CD4-positive, alpha-beta memory T cell (primary cell): ENCODE measurements around the gene DUSP18. TPM values are rescaled to one million over a fixed set of nuclear protein-coding genes. Genes with fewer than 3 reads are reported as not detected.
"Not testable (repeated sequence)": the region's sequence is repeated elsewhere in the genome, so short reads cannot be mapped to it uniquely, and the experiment has no call there.

Experiments
- CTCF ChIA-PET: fragments of 350-600 bp; sonication (Branson Sonifier 250); formaldehyde crosslinking; loops from one replicate; lab custom pipeline; 2021; ENCODE audit warnings: inconsistent platforms; ENCODE audit not compliant: partially characterized antibody; lab: Charles Lee
- POLR2A ChIA-PET: fragments of 350-600 bp; sonication (Branson Sonifier 250); formaldehyde crosslinking; loops from one replicate; lab custom pipeline; 2021; ENCODE audit not compliant: partially characterized antibody; lab: Charles Lee
- DNase-seq, 5 donors: peaks; one replicate each; pipeline versions ENCODE4 v3.0.0 to v3.0.0-alpha.2; 2020 to 2022; ENCODE audit warnings: mixed read lengths in 1 of 5
- H3K27ac ChIP-seq: one replicate; pipeline ENCODE4 v1.7.0; 2013; ENCODE audit warnings: low read depth, low read length
- H3K27me3 ChIP-seq: 2 replicates; pipeline ENCODE4 v1.7.0; 2013; ENCODE audit warnings: mild to moderate bottlenecking, low read length, moderate library complexity; ENCODE audit not compliant: insufficient read depth
- H3K36me3 ChIP-seq: 2 replicates; pipeline ENCODE4 v1.7.0; 2013; ENCODE audit warnings: mild to moderate bottlenecking, low read length, moderate library complexity; ENCODE audit not compliant: insufficient read depth
- H3K4me1 ChIP-seq: 2 replicates; pipeline ENCODE4 v1.7.0; 2013; ENCODE audit warnings: mild to moderate bottlenecking, low read length, moderate library complexity; ENCODE audit not compliant: insufficient read depth
- H3K4me3 ChIP-seq, 2 donors: one replicate each; pipeline ENCODE4 v1.7.0; 2013; ENCODE audit warnings: low read length in 2 of 2, mild to moderate bottlenecking in 1 of 2
- H3K9me3 ChIP-seq, 2 donors: one replicate each; pipeline ENCODE4 v1.7.0; 2013; ENCODE audit warnings: low read length in 2 of 2, control low read depth in 1 of 2; ENCODE audit not compliant: control insufficient read depth in 1 of 2
- H3K27ac Mint-ChIP-seq, 7 donors: one replicate each; pipeline ENCODE4 v1.8.0; 2020 to 2021; ENCODE audit warnings: mixed read lengths in 7 of 7, mild to moderate bottlenecking in 6 of 7, inconsistent platforms in 3 of 7, moderate library complexity in 3 of 7
- H3K27me3 Mint-ChIP-seq, 2 donors: one replicate each; pipeline ENCODE4 v1.8.0; 2020 to 2021; ENCODE audit warnings: mixed read lengths in 2 of 2
- H3K36me3 Mint-ChIP-seq, 2 donors: one replicate each; pipeline ENCODE4 v1.8.0; 2020 to 2021; ENCODE audit warnings: mixed read lengths in 2 of 2, inconsistent platforms in 1 of 2, mild to moderate bottlenecking in 1 of 2
- H3K4me1 Mint-ChIP-seq, 4 donors: one replicate each; pipeline ENCODE4 v1.8.0; 2020 to 2021; ENCODE audit warnings: mixed read lengths in 4 of 4, mild to moderate bottlenecking in 1 of 4
- H3K4me3 Mint-ChIP-seq, 8 donors: one replicate each; pipeline ENCODE4 v1.8.0; 2020 to 2021; ENCODE audit warnings: mixed read lengths in 8 of 8, mild to moderate bottlenecking in 7 of 8, moderate library complexity in 6 of 8, inconsistent platforms in 3 of 8
- H3K9me3 Mint-ChIP-seq, 8 donors: one replicate each; pipeline ENCODE4 v1.8.0; 2020 to 2021; ENCODE audit warnings: mixed read lengths in 8 of 8, mild to moderate bottlenecking in 5 of 8, inconsistent platforms in 3 of 8, moderate library complexity in 1 of 8
- intact Hi-C: fragments of 100-400 bp; cut with micrococcal nuclease; formaldehyde crosslinking; loops from one replicate; pipeline ENCODE4 v1.15.1; 2023
- polyA plus RNA-seq, 2 donors: library from polyadenylated mRNA; unstranded; fragments of 300-500 nt; fragmentation: Illumina TruSeq; gene quantifications; one replicate each; pipeline ENCODE4 v1.2.3, GENCODE V29; 2021
- total RNA-seq, 2 experiments: library from RNA; stranded (reverse); gene quantifications; one replicate each; pipeline ENCODE4 v1.2.3, GENCODE V29; 2021

The DUSP18 gene
- total and polyA plus RNA-seq, 4 experiments from 2014 or later: 12.4 to 16.9 (median 15.6) TPM

DNA sequence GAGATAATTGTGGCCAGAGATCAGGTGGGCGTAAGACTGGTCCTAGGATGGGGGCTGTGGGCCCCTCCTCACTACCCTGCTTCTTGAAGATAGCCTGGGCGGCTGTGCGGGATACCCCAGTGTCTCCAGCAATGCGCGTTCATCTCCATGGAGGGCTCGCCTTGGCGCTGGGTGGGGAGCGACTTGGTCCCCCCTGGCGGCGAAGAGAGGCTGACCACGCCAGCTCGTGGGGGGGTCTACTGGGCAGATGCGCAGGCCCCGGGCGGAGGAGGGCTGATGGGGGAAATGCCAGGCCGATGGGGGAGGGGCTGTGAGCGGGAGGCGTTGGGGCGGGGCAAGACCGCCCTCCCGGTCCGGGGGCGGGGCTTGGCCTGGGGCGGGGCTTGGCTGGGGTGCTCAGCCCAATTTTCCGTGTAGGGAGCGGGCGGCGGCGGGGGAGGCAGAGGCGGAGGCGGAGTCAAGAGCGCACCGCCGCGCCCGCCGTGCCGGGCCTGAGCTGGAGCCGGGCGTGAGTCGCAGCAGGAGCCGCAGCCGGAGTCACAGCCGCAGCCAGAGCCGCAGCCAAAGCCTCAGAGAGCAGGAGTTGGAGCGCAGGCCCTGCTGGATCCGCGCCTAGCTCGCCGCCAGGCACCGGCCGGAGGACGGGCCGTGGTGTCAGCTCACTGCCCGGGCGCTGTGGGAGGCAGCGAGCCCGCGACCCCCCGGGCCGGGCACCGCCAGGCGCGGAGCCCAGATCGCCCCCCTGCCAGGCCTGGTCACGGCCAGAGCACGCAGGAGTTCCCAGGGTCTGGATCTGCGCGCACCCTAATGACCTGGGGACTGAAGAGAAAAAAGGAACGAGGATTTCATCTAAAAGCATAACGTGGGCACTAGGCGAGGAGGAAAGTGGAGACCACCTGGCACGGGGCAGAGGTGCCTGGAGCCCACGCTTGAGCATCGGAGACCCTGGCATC lies 32.1 kb downstream of the DUSP18 start, which contains the start of gene SLC35E4:
Gene SLC35E4, plus strand, starts transcription at position 509 of the 953 bp plus-strand sequence. CDS start 670 bp downstream, outside the sequence.
- intact Hi-C loops: loop anchor here (1.0 to 5.0 kb wide), 7 partner anchors 32 to 712 kb away; partner anchors contain the start of genes DUSP18, LIMK2, OSBP2 and PATZ1
- H3K27ac ChIP-seq: peak within 1 kb of the TSS; percentile 79
- H3K27ac Mint-ChIP-seq: peak within 1 kb of the TSS; percentile 88 to 98 (median 93)
- peaks cover 34% of the 10 kb centered on the region for H3K4me1 ChIP-seq
- ChIA-PET CTCF (interaction anchor here (0.7 to 4.2 kb wide), 30 partner anchors 8 to 594 kb away, joined by 3 to 79 read pairs (median 6); partner anchors contain the start of genes DUSP18, OSBP2, SELENOM and TCN2), POLR2A (interaction anchor here (0.8 to 3.1 kb wide), 25 partner anchors 14 to 764 kb away, joined by 3 to 33 read pairs (median 6); partner anchors contain the start of genes DRG1, DUSP18, MORC2 and OSBP2)
- no peaks in the 10 kb centered on the region for H3K36me3 ChIP-seq
- H3K9me3 Mint-ChIP-seq: peaks cover 0 to 2% (median 0%) of the 10 kb centered on the region in 8 donors
- peaks cover 10 to 29% (median 16%) of the 10 kb centered on the region in 4 donors for H3K4me1 Mint-ChIP-seq
- H3K36me3 Mint-ChIP-seq: peaks cover 1 to 5% of the 10 kb centered on the region in 2 donors
- H3K9me3 ChIP-seq: no peaks in the 10 kb centered on the region
- H3K27me3 Mint-ChIP-seq: no peaks in the 10 kb centered on the region
- H3K4me3 Mint-ChIP-seq: peak within 1 kb of the TSS; percentile 84 to 95 (median 89)
- no peaks in the 10 kb centered on the region for H3K27me3 ChIP-seq
- DNase-seq: peak; percentile 92 to 95 (median 92)
- H3K4me3 ChIP-seq: peak within 1 kb of the TSS; percentile 81 to 91

DNA sequence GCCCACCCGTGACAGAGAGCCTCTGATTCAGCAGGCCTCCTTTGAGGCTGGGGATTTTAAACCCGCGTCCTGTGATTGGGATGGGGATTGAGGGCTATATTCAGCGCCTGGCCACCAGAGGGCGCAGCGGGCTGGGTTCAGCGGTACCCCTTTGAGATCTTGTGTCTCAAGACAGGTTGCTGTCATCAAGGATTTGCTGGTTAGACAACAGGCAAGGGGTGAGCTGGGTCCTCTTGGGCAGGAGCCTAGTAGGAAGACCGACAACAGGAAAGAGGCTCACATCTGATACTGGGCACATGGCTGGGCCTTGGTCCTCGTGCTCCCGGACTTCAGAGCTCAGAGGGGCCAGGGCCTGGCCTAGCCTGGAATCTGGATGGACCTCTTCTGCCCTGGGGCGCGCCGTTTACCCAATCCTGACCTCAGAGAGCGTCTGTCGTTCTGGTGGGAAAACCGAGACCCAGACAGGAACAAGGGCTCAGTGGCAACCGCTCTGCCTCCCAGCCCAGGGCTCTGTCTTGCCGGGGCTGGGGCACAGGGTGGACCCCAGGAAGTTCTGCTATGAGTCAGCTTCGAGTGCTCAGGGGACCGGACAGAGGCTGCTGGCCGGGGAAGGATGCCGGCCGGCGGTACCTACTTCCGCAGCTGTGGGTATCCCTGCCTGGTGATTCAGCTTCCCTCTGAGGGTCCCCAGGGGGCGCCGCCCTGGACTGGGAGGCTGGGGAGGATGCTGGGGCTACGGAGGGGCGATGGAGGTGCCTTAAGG lies 33.0 kb downstream of the DUSP18 start:
- Mint-ChIP-seq H3K36me3 (peaks cover 1 to 5% of the 10 kb centered on the region in 2 donors), H3K27me3 (no peaks in the 10 kb centered on the region), H3K27ac (peak overlapping the region; percentile 88 to 98 (median 93)), H3K4me3 (peak overlapping the region; percentile 81 to 95 (median 84)), H3K9me3 (peaks cover 0 to 2% (median 0%) of the 10 kb centered on the region in 8 donors), H3K4me1 (peaks cover 10 to 29% (median 16%) of the 10 kb centered on the region in 4 donors)
- intact Hi-C loops: loop anchor here (1.0 to 5.0 kb wide), 10 partner anchors 33 to 713 kb away; partner anchors contain the start of genes DUSP18, LIMK2, OSBP2 and PATZ1
- peak overlapping the region; percentile 81 to 91 for H3K4me3 ChIP-seq
- H3K4me1 ChIP-seq: peaks cover 34% of the 10 kb centered on the region
- H3K36me3 ChIP-seq: no peaks in the 10 kb centered on the region
- CTCF ChIA-PET: interaction anchor here (0.7 to 4.2 kb wide), 37 partner anchors 9 to 595 kb away, joined by 3 to 79 read pairs (median 5); partner anchors contain the start of genes DUSP18, OSBP2, PES1 and SELENOM
- no peaks in the 10 kb centered on the region for H3K9me3 ChIP-seq
- DNase-seq: peak; percentile 84 to 87 (median 86)
- H3K27me3 ChIP-seq: no peaks in the 10 kb centered on the region
- peak overlapping the region; percentile 79 for H3K27ac ChIP-seq
- POLR2A ChIA-PET: interaction anchor here (0.8 to 3.1 kb wide), 28 partner anchors 15 to 814 kb away, joined by 3 to 33 read pairs (median 6); partner anchors contain the start of genes DRG1, DUSP18, MORC2 and OSBP2

DNA sequence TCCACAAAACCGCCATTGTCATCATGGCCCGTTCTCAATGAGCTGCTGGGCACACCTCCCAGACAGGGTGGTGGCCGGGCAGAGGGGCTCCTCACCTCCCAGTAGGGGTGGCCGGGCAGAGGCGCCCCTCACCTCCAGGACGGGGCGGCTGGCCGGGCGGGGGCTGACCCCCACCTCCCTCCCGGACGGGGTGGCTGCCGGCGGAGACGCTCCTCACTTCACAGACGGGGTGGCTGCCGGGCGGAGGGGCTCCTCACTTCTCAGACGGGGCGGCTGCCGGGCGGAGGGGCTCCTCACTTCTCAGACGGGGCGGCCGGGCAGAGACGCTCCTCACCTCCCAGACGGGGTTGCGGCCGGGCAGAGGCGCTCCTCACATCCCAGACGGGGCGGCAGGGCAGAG lies 36.2 kb downstream of the DUSP18 start:
- H3K27me3 Mint-ChIP-seq: not testable (repeated sequence)

DNA sequence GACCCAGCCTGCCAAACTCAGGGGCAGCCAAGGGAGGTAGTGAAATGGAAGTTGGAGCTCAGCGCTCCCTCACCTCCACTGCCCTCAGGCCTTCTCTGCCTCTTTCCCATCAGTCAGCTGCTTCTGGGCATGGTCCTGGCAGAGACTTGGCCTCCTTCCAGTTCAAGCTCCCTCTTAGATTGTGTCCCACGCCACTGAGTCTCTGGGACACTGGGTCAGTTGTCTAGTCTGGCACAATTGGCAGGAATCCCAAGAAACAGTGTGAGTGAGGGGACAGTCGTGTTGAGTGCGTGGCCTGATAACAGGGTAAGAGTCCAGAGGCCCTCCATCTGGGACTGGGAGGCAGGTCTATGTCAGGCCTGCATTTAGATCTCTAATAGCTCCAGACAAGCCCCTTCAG lies 39.2 kb downstream of the DUSP18 start:
- Histone ChIP-seq H3K4me1 (no peaks in the 10 kb centered on the region), H3K9me3 (no peaks in the 10 kb centered on the region), H3K36me3 (no peaks in the 10 kb centered on the region), H3K4me3 (no peak overlapping the region), H3K27ac (no peak overlapping the region), H3K27me3 (no peaks in the 10 kb centered on the region)
- H3K4me3 Mint-ChIP-seq: no peak overlapping the region
- no peak overlapping the region for H3K27ac Mint-ChIP-seq
- POLR2A ChIA-PET: interaction anchor here (1.8 kb wide), 1 partner anchor 21 kb away, joined by 5 read pairs; the partner anchor contains the start of gene TCN2
- no peaks in the 10 kb centered on the region for H3K9me3 Mint-ChIP-seq
- no peaks in the 10 kb centered on the region for H3K36me3 Mint-ChIP-seq
- intact Hi-C loops: no loop called here
- CTCF ChIA-PET: interaction anchor here (0.8 to 2.0 kb wide), 2 partner anchors 21 to 127 kb away, joined by 3 to 5 read pairs; no protein-coding TSS in a partner anchor
- no peaks in the 10 kb centered on the region for H3K4me1 Mint-ChIP-seq
- no peak for DNase-seq
- H3K27me3 Mint-ChIP-seq: no peaks in the 10 kb centered on the region

More for the DNA sequence above, 36.2 kb downstream of the DUSP18 start:
- H3K9me3 ChIP-seq, DNase-seq, H3K4me3 Mint-ChIP-seq, H3K27ac Mint-ChIP-seq, H3K27me3 ChIP-seq, CTCF ChIA-PET, POLR2A ChIA-PET, H3K27ac ChIP-seq, H3K36me3 Mint-ChIP-seq, H3K36me3 ChIP-seq, intact Hi-C loops, H3K4me3 ChIP-seq, H3K9me3 Mint-ChIP-seq: not testable (repeated sequence)
- H3K4me1 ChIP-seq: peaks cover 18% of the 10 kb centered on the region
- peaks cover 6 to 21% (median 10%) of the 10 kb centered on the region in 4 donors for H3K4me1 Mint-ChIP-seq

DNA sequence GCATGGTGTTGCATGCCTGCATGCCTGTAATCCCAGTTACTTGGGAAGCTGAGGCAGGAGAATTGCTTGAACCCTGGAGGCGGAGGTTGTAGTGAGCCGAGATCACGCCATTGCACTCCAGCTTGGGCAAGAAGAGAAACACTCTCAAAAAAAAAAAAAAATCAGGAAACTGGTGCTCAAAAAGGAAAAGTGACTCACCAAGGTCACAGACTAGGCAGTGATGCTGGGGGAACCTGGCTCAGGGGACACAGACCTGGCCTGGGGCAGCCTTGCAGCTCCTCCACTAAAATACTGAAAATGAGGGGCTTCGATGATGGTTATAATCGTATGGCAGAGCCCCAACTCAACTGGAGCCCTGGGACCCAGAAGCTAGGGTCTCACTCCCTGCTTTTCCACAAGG lies 40.2 kb downstream of the DUSP18 start:
- H3K9me3 ChIP-seq: no peaks in the 10 kb centered on the region
- ChIA-PET POLR2A (no interaction called here), CTCF (no interaction called here)
- Mint-ChIP-seq H3K4me3 (peak overlapping the region in 1 of 8 donors; percentile 6), H3K27ac (no peak overlapping the region), H3K36me3 (no peaks in the 10 kb centered on the region), H3K9me3 (no peaks in the 10 kb centered on the region), H3K4me1 (no peaks in the 10 kb centered on the region), H3K27me3 (no peaks in the 10 kb centered on the region)
- H3K4me1 ChIP-seq: no peaks in the 10 kb centered on the region
- intact Hi-C loops: no loop called here
- no peaks in the 10 kb centered on the region for H3K36me3 ChIP-seq
- no peak for DNase-seq
- no peak overlapping the region for H3K4me3 ChIP-seq
- no peaks in the 10 kb centered on the region for H3K27me3 ChIP-seq
- no peak overlapping the region for H3K27ac ChIP-seq

DNA sequence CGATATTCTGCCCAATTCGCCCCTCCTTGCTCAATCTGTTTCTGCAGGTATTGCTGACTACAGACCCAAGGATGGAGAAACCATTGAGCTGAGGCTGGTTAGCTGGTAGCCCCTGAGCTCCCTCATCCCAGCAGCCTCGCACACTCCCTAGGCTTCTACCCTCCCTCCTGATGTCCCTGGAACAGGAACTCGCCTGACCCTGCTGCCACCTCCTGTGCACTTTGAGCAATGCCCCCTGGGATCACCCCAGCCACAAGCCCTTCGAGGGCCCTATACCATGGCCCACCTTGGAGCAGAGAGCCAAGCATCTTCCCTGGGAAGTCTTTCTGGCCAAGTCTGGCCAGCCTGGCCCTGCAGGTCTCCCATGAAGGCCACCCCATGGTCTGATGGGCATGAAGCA lies 41.3 kb downstream of the DUSP18 start:
- DNase-seq: no peak
- intact Hi-C loops: no loop called here
- Histone ChIP-seq H3K4me1 (no peaks in the 10 kb centered on the region), H3K4me3 (no peak overlapping the region), H3K9me3 (no peaks in the 10 kb centered on the region), H3K36me3 (no peaks in the 10 kb centered on the region), H3K27me3 (no peaks in the 10 kb centered on the region), H3K27ac (no peak overlapping the region)
- Mint-ChIP-seq H3K4me3 (no peak overlapping the region), H3K27ac (no peak overlapping the region), H3K9me3 (no peaks in the 10 kb centered on the region), H3K36me3 (no peaks in the 10 kb centered on the region), H3K27me3 (no peaks in the 10 kb centered on the region), H3K4me1 (no peaks in the 10 kb centered on the region)
- ChIA-PET CTCF (interaction anchor here (1.8 kb wide), 1 partner anchor 8 kb away, joined by 5 read pairs; no protein-coding TSS in a partner anchor), POLR2A (interaction anchor here (1.2 kb wide), 1 partner anchor 19 kb away, joined by 3 read pairs; the partner anchor contains the start of gene TCN2)
